NCI-H146 (cell line): ENCODE data around the gene REXO4.
"Not testable (repeated sequence)": the region's sequence is repeated elsewhere in the genome, so short reads cannot be mapped to it uniquely, and the experiment has no call there.

Experiments
- DNase-seq: peaks from one replicate; lab custom pipeline; 2025; lab: John Stamatoyannopoulos, UW

Gene REXO4

DNA sequence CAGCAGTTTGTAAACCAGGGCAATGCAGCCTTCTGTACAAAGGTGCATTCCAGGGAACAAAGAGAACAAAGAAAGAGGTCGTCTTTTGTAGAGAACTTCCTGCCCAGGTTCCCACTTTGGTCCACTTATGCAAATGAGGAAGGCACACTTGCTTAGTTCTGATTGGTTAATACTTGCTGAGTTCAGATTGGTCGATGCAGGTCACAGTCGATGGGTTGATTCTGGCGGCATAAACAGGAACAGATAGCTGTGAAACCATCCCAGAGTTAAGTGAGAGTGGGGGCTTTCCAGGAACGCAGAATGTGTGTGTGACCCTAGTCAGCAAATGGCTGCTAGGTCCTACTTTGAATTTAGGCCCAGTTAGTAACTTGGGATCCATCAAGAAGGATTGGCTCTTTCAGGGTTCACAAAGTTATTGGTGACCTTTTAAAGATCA lies 2.6 kb upstream of the REXO4 start:
- no peak for DNase-seq

DNA sequence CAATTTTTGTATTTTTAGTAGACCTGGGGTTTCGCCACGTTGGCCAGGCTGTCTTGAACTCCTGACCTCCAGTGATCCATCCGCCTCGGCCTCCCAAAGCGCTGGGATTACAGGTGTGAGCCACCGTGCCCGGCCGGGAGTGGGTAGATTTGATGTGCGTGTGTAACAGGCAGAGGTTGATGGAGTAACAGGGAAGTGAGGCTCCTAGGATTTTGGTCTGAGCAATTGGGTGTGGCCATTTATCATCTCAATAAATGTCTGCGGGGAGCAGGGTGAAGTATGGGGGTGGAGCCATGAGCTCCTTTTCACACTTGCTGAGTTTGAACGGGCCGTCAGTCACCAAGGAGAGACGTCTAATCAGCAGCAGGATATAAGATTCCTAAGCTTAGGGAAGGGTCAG lies 1.2 kb upstream of the REXO4 start:
- no peak for DNase-seq

DNA sequence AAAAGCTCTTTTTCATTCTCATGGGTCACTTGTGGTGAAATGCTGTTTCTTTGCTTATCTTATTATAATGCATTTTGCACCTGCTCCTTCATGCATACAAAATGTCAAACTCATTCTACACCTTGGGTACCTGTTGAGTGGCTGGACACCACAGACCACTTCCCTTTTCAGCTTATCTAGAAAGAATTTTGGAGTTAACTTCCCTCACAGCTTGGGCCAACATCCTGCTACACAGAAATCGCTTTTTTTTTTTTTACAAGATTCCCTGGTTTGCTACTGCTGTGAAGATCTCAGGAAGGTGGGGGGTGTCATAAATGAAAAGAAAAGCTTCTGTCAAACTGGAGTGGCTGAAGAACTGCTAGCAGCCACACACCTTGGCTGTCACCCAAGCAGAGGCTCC lies 2.6 kb downstream of the REXO4 start:
- no peak for DNase-seq

DNA sequence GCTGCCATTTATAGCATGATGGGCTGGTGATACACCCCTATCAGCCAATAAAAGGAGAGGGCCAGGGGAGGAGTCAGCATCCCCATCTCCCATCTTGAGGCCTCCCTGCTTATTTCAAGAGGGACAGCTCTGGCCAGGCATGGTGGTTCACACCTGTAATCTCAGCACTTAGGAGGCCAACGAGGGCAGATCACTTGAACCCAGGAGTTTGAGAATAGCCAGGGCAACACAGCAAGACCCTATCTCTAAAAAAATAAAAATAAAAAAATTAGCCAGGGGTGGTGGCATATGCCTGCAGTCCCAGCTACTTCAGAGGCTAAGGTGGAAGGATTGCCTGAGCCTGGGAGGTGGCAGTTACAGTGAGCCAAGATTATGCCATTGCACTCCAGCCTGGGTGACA lies 9.8 kb downstream of the REXO4 start:
- no peak for DNase-seq

DNA sequence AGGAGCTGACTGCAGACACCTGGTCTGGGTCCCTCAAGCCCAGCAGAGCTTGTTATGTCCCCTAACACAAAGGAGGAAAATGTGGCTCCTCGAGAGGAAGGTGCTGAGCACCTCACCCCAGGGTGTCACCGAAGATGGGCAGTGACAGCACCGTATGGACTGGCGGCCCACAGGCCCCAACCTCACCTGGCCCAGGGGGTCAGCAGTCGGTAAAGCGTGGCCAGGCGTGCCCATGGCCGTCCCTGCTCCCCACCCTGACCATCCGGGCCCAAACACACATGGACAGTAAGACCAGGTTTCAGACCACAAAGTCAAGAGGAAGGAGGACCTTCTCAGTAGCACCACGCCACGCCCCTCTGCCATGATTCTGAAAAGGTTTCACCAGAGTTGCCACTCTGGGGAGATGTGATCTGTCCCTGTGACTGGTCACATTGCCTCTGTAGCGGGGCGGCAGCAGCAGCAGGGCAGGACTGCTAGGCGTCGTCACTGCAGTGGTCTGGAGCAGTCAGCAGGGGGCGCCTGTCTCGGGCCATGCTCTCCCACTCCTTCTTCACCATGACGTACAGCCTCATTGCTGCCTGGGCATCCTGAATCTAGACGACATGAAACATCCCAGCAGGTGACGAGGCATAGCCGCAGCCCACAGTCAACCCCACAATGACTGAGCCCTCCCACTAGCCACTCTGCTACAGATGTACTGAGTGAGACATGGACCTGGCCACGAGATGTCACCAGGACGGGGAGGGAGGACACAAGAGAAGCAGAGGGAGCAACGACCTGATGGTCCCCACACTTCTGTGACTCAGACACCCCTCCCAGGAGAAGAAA lies 11.1 kb downstream of the REXO4 start:
- DNase-seq = peak; percentile 40

DNA sequence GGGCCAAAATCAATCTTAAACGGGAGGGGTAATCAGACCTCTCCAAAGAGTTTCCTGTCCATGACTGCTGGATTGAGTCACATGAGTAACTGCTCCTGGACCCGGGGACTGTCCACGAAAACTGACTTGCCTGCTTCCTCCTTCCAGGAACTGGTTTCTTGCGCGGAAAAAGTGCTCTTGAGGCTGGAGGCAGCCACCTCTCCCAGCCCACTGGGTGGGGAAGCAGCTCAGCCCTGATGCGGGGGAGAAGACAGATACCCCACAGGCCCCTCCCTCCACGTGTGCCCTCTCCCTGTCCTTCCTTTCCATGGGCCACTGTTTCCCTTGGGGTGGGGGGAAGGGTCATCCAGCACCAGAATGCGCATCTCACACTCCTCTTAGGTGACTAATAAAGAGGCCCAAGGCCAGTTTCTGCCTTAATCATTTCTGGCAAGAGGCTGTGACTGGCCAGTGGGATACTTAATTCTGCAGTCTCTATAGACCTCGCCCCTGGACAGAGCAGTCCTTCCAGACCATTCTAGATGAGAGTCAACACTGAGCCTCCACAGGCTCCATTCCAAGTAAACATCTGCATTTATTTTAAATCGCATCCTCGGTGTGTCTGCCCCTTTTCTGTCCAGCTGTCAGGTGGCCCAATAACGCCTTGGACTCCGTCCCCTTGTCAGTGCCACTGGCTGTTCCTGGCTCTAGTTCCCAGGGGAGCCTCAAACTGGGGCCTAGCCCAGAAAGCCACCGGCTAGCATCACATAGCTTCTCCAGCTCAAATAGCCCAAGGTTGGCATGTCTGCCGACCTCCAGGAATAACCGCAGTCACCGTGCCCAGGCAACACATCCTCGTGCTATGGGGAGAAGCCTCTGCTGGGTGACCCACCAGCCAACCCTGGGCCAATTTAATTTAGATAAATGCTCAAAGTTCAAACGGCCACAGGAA lies 12.0 kb downstream of the REXO4 start:
- DNase-seq = no peak

DNA sequence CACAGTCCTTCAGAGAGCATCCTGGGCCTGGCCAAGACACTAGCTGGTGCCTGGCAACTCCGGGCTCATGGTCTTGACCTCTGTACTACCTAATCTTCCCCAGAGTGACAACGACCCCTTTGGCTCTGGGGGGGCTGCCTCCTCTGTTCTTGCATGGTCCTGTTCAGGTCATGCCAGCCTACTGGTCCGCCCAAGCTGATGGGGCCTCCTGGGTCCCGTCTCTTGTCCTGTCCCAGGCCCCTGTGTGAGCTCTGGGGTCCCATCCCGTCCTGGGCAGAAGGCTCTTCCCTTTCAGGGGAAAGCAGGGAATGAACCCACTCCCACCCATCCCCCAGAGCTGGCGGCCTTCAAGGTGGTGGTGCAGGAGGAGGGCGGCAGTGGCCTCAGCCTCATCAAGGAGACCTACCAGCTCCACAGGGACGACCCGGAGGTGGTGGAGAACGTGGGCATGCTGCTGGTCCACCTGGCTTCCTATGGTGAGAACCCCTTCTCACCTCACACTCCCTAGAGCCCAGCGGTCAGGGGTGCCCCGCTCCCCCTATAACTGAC lies 13.3 kb downstream of the REXO4 start:
- no peak for DNase-seq

DNA sequence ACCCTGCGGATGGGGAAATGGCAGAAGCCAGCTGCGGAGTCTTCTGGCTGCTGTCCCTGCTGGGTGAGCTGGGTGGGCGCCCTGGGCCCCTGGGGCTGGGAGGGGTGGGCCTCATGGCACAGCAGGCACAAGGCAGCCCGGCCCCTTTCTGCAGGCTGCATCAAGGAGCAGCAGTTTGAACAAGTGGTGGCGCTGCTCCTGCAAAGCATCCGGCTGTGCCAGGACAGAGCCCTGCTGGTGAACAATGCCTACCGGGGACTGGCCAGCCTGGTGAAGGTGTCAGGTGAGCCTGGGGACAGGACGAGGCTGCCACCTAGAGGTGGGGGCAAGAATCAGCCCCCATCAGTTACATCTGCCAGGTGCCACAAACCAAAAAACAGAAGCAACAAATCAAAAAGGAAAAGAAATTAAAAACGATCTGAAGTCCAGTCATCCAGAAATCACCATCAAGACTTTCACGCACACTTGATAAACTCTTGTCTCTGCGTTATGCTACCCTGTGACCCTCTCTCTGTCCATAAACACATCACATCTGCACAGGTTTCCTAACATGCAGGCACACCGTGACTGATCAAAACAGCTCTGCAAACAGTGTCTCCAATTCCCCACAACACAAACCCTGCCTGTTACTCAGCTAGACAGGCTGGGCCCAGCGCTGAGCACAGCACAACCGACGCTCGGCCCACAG lies 13.9 kb downstream of the REXO4 start:
- peak; percentile 39 for DNase-seq

DNA sequence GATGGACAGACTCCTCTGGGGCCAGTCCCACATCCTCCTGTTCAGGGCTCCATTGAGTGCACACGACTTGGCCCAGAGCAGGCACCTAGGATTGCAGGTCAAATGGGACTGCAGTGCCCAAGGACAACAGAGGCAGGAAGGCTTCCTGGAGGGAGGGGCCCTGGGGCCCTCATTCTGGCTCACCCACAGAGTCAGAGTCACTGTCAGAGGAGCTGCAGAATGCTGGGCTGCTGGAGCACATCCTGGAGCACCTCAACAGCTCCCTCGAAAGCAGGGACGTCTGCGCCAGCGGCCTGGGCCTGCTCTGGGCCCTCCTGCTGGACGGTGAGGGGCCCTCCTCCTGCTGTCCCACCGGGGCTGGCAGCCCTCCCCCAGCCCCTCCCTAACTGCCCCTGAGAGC lies 15.1 kb downstream of the REXO4 start:
- DNase-seq = no peak

DNA sequence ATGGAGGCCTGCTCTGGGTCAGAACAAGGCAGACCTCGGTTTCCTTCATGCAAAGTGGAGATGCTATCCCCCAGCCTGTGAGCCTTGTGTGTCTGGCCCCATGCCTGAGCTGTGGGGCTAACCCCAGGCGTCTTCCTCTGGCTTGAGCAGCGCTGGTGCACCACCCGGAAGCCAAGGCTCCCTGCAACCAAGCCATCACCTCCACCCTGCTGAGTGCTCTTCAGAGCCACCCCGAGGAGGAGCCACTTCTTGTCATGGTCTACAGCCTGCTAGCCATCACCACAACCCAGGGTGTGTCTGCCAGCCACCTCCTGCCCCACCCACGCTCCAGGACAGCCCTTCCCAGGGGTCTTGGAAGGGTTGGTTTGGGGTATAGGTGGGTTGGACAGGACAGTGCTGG lies 16.2 kb downstream of the REXO4 start:
- no peak for DNase-seq

DNA sequence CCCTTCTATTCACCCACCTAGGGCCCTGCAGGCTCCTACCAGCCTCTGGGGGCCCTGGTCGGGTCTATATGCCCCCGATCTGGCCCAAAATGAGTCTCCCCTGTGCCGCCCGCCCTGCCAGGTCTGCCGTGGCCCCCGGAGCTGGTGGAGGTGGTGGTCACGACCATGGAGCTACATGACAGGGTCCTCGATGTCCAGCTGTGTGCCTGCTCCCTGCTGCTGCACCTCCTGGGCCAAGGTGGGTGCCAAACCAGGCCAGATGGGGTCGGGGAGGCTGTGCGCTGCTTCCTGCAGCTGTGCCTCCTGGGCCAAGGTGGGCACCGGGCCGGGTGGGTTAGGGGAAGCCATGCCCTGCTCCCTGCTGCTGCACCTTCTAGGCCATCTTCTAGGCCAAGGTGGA lies 17.5 kb downstream of the REXO4 start:
- no peak for DNase-seq

DNA sequence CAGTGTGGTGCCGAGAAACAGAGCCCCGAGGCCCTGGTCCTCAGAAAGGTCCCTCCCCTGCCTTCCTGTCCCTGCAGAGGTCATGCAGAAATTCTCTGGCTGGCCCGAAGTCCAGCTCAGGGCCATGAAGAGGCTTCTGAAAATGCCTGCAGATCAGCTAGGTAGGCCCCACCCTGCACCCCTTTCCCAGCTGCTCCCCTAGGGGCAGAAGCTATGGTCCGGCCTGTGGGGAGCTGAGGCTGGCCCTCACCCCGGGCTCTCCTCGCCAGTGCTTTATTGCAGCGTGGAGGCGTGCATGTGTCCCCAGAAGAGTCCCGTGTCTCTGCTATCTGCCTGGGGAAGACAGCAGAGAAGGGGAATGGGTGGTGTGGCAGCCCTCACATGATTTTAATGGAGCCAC lies 19.9 kb downstream of the REXO4 start:
- DNase-seq = no peak

DNA sequence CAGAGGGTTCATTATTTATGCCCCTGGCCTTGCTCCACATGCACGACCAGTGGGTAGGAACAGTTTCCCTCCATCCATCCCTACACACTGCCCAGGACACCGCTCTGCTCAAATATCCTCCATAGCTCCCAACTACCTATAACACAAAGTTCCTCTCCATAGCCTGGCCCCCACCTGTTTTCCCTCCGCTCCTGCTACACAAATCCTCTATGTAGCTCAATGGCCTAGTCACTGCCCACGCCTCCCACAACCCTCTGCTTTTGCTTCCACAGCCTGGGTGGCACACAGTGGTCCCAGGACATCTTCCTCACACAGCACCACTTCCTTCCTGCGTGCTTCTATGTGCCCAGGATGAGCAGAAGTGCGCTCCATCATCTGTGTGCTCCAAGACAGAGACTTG lies 20.4 kb downstream of the REXO4 start:
- no peak for DNase-seq

DNA sequence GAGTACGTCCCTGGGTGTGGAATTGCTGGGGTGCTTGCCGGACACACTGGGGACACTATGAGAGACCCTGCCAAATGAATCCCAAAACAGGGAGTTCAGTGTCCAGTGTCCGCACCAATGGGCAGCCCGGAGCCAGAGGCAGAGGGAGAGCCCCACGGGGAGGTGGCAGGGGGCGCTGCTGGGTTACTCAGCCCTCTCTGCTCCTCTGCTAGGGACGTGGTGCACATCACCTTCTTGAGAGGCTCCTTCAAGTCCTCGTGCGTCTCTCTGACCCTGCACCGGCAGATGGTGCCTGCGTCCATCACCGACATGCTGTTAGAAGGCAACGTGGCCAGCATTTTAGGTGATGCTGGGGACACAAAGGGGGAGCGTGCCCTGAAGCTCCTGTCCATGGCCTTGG lies 20.9 kb downstream of the REXO4 start:
- DNase-seq = no peak

DNA sequence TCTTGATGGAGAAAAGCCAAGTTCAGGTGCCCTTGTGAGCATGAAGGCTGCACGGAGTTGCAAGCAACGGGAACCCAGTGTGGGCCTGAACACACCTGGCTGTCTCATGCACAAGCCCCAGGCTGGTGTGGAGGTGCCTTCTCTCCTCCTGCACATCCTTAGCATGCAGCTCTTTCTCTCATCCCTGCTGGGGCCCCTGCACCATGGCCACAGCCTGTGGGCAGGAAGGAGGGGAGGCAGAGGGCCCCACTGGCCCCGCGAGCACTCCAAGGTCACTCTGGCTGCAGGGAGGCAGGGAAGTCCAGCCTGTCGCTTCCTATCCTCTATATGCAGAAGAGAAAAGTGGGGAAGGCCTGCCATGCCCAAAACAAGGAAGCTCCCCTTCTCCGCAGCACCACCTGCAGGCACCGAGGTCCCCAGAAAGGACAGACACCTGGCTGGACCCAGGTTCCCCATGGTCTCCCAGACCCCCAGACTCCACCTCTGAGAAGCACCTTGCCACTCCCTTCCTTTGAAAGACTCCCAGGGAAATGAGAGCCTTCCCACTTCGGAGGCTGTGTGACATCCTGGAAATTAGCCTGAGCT lies 23.0 kb downstream of the REXO4 start:
- no peak for DNase-seq

DNA sequence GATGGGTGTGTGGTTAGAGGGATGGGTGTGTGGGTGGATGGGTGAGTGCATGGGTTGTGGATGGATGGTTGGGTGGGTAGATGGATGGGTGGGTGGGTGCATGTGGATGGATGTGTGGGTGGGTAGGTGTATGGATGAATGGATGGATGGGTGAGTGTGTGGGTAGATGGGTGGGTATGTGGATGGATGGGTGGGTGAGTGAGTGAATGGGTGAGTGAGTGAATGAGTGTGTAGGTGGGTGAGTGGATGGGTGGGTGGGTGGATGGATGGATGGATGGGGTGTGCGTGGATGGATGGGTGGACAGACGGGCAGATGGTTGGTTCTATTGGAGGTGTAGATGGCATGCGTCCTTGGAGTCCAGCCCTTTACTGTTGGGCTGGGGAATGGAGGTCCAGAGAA lies 24.4 kb downstream of the REXO4 start:
- no peak for DNase-seq

DNA sequence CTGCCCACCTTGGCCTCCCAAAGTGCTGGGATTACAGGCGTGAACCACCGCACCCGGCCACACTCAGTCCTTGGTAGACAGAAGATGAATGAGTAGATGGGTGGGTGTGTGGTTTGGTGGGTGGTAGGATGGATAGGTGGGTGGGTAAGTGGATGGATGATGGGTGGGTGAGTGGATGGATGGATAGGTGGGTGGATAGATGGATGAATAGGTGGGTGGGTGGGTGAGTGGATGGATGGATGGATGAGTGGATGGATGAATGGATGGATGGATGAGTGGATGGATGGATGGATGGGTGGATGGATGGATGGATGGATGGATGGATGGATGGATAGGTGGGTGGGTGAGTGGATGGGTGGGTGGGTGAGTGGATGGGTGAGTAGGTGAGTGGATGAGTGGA lies 25.5 kb downstream of the REXO4 start:
- DNase-seq = not testable (repeated sequence)

DNA sequence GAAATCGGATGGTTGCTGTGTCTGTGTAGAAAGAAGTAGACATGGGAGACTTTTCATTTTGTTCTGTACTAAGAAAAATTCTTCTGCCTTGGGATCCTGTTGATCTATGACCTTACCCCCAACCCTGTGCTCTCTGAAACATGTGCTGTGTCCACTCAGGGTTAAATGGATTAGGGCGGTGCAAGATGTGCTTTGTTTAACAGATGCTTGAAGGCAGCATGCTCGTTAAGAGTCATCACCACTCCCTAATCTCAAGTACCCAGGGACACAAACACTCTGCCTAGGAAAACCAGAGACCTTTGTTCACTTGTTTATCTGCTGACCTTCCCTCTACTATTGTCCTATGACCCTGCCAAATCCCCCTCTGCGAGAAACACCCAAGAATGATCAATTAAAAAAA lies 26.4 kb downstream of the REXO4 start:
- not testable (repeated sequence) for DNase-seq

DNA sequence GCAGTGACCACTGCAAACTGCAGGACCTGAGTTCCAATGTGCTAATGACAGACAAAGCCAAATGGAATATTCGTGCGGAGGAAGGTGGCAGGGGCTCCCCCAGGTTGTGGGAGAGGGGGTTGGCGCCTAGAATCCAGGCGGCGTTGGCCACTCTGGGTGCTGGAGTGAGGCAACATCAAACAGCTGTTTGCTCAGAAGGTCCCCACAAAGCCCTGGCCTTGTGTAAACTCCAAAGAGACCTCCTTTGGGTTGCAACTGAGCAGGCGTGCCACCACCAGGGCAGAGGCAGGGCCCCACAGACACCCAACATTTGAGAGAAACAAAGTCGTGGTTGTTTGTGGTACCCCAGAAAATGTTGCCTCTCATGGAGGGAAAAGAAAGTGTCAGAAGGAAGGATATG lies 27.1 kb downstream of the REXO4 start:
- no peak for DNase-seq

DNA sequence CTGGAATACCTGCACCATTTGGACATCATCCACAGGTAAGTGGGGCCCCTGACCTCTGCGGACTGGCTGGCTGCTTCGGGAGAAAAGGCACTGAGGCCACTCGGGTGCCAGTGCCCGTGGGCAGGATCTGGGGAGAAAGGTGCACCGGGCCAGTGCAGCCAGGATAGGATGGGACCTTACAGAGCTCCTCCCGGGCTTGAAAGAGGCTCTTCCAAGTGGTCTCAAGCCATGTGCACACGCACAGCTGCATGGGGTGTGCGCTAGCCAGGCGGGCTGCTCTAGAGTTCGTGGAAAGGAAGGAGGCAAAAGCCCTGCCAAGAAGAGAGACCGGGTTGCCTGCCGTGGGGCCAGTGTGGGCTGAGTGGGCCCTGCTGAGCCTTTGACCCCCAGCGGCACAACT lies 28.2 kb downstream of the REXO4 start:
- no peak for DNase-seq

DNA sequence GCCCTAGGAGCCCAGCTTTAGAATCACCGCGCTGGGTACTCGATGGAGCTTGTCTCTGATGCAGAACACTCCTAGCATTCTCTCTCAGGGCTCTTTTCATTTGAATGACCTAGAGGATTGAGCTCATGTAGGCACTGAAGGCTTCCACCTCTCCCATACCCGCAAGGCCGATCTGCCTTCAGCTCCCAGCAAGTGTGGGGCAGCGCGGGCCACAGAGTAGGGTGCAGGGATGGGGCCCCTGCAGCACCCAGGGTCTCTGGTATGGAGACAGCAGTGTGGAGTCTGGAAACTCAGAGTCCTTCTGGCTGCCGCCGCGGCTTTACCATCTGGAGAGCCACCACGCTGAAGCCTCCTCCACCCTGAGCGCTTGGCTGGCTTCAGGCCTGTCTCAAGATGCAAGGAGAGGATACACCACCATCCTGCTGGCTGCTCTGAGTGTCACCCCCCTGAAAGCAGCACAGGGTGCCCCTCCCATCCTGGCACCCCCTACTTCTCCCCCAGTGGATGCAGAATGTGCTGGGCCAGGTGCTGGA lies 28.7 kb downstream of the REXO4 start:
- DNase-seq = no peak

DNA sequence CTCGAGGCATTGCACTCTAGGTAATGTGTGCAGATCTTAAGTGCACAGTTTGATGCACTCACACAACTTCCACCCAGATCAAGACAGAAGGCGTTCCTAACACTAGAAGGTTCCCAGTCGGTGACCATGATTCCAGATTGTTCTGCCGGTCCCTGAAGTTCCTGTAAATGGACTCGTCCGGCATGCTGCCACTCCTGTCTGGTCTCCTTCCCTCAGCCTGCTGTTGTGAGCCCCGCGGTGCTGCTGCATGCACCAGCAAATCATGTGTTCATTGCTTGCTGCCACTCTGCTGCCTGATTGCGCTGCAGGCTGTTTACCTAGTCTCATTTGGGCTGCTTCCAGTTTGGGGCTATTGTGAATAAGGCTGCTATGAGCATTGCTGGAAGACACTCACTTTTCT lies 30.1 kb downstream of the REXO4 start:
- peak; percentile 45 for DNase-seq
